ENCODE measurements around the gene TROAP.
A peak's percentile ranks its signal among the peaks of the same experiment; 100 is the strongest.

Gene TROAP

GRCh38 chr12:49296836-49297694 is 26.0 kb upstream of the TROAP start (continued):
- TF ChIP-seq PBX3 (CRISPR knock-in tag; IDR thresholded peaks at IDR 0.05): no peak
- TF ChIP-seq ZNF664 (tag by site-specific recombination; IDR thresholded peaks at IDR 0.05): no peak
- peak; percentile 87 for TF ChIP-seq ZNF777 (tag by site-specific recombination; IDR thresholded peaks at IDR 0.05; ENCODE audit: borderline replicate concordance)
- peak; percentile 62 for TF ChIP-seq ZBTB10 (tag by site-specific recombination; IDR thresholded peaks at IDR 0.05)
- no peak; the same call in 1 of the 2 replicates for TF ChIP-seq INSM2 (tag by site-specific recombination; IDR thresholded peaks at IDR 0.05)
- TF ChIP-seq ZNF433 (tag by site-specific recombination; IDR thresholded peaks at IDR 0.05; ENCODE audit: low read depth): no peak
- TF ChIP-seq ZNF529 (tag by site-specific recombination; IDR thresholded peaks at IDR 0.05; ENCODE audit: insufficient replicate concordance): no peak
- peak; percentile 66; the same call in 1 of the 2 replicates for TF ChIP-seq ZNF24 (tag by site-specific recombination; IDR thresholded peaks at IDR 0.05)
- TF ChIP-seq ZNF548 (tag by site-specific recombination; IDR thresholded peaks at IDR 0.05): 0 out of 2 replicates have a peak, but pooled peaks have one; percentile 6
- TF ChIP-seq PRDM4 (tag by site-specific recombination; IDR thresholded peaks at IDR 0.05): no peak
- TF ChIP-seq ZSCAN5A (tag by site-specific recombination; IDR thresholded peaks at IDR 0.05): no peak; the same call in 1 of the 2 replicates
- no peak for TF ChIP-seq TSHZ1 (tag by site-specific recombination; IDR thresholded peaks at IDR 0.05; ENCODE audit: borderline replicate concordance)
- TF ChIP-seq ZBTB17 (tag by site-specific recombination; IDR thresholded peaks at IDR 0.05): peak; percentile 99
- TF ChIP-seq FEZF1 (tag by site-specific recombination; IDR thresholded peaks at IDR 0.05): no peak
- peak; percentile 17; the same call in 1 of the 2 replicates for TF ChIP-seq ZSCAN16 (tag by site-specific recombination; IDR thresholded peaks at IDR 0.05)
- no peak for TF ChIP-seq ZNF785 (tag by site-specific recombination; IDR thresholded peaks at IDR 0.05)
- no peak for TF ChIP-seq MEIS1 (CRISPR knock-in tag; IDR thresholded peaks at IDR 0.05; ENCODE audit: borderline replicate concordance)
- TF ChIP-seq SALL2 (tag by site-specific recombination; IDR thresholded peaks at IDR 0.05; ENCODE audit: borderline replicate concordance): no peak
- TF ChIP-seq ZNF585B (tag by site-specific recombination; IDR thresholded peaks at IDR 0.05): no peak
- TF ChIP-seq ZNF341 (tag by site-specific recombination; IDR thresholded peaks at IDR 0.05; ENCODE audit: low read depth): peak; percentile 30; the same call in 1 of the 2 replicates
- no peak for TF ChIP-seq ZNF514 (tag by site-specific recombination; IDR thresholded peaks at IDR 0.05)
- peak; percentile 83; the same call in 1 of the 2 replicates for TF ChIP-seq ZBTB8A (tag by site-specific recombination; IDR thresholded peaks at IDR 0.05)
- TF ChIP-seq ZXDB (tag by site-specific recombination; IDR thresholded peaks at IDR 0.05): peak; percentile 54
- no peak for TF ChIP-seq ZBTB1 (tag by site-specific recombination; IDR thresholded peaks at IDR 0.05)
- TF ChIP-seq ZNF350 (tag by site-specific recombination; IDR thresholded peaks at IDR 0.05): no peak
- TF ChIP-seq ZNF837 (tag by site-specific recombination; IDR thresholded peaks at IDR 0.05): no peak; the same call in 1 of the 2 replicates

Measured in HEK293 (cell line).